GM15510 (cell line): ENCODE measurements around the gene PAPPA2.

ENCODE experiments used
- POLR2A ChIP-seq: IDR thresholded peaks from 3 replicates; pipeline ENCODE4 v1.6.1; 2011; ENCODE audit warnings: borderline replicate concordance; ENCODE audit not compliant: insufficient read length; ENCODE audit errors: extremely low read depth

Gene PAPPA2

GRCh38 chr1:176768532-176768931 is 305.6 kb downstream of the PAPPA2 start:
- no peak for TF ChIP-seq POLR2A

DNA sequence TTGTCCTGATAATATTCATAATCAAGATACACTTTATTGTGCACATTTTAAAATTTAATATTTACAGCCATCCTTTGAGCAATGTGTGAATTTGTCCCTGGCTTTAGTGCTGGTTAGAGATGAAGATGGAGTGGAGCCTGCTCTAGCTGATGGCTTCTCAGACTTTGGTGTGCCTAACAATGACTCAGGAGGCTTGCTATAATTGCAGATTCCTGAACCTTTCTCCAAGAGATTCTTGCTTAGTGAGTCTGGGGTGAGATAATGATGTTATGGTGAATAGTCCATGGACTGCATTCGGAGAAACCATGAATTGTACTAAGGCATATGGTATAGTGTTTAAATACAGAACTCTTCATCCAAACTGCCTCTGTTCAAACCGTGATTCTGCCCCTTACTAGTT is 307.1 kb downstream of the PAPPA2 start:
- no peak for TF ChIP-seq POLR2A

- TF ChIP-seq POLR2A: no peak
Measured at GRCh38 chr1:176773038-176773437, 310.1 kb downstream of the PAPPA2 start.

DNA sequence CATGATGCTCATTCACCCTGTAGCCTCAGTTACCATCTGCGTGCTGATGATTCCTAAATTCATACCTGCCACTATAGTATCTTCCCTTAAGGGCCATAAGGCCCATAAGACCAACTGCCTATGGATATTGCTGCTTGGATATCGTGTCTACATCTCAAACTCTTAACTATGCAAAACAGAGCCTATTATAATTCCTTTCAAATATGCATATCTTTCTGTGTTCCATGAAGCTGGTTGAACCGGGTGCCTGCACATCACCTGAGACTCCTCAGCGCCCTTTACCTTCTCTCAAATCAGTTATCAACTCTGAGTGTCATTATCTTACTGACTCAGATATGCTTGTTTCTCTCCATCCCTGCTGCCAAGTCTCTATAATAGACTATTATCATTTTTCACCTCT is 311.2 kb downstream of the PAPPA2 start:
- no peak for TF ChIP-seq POLR2A

DNA sequence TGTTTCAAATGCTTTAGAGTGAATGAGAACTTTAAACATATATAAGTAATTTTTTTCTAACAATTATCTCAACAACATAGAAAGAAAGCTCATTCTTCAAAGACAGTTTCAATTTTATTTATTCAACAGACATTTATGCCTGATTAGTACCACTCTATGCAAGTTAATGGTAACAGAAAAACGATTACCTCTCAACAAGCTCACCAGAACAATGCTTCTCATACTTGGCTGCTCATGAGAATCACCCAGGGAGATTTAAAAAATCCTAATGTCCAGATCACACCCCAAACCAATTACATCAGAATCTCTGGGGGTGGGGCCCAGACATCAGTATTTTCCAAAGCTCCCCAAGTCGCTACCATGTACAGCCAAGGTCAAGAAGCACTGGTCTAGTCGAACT is 312.4 kb downstream of the PAPPA2 start:
- no peak for TF ChIP-seq POLR2A

GRCh38 chr1:176775996-176776395 is 313.0 kb downstream of the PAPPA2 start:
- TF ChIP-seq POLR2A: no peak

- no peak for TF ChIP-seq POLR2A
Measured at GRCh38 chr1:176778056-176778455, 315.1 kb downstream of the PAPPA2 start.

- TF ChIP-seq POLR2A: no peak
Measured at GRCh38 chr1:176779992-176780328, 317.0 kb downstream of the PAPPA2 start.

GRCh38 chr1:176783309-176783708 is 320.3 kb downstream of the PAPPA2 start:
- TF ChIP-seq POLR2A: no peak

GRCh38 chr1:176785056-176785455 is 322.1 kb downstream of the PAPPA2 start:
- no peak for TF ChIP-seq POLR2A

DNA sequence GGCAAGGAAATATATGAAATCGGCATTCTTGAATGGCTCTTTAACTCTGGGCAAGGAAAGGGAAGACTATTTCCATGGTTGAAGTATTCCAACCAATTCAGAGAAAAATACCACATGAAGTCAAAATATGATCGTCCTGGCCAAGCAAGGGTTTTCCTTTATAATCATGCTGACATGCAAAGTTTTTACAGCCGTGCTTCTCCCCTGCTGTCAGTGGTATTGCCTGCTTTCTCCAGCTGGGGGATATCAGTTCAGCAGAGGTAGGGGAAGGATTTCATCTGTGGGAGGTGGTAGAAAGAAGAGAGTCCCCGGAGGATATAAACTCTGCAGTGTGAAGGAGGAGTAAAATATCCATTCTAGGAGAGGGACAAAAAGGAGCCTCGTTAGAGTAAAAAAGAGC is 322.8 kb downstream of the PAPPA2 start:
- TF ChIP-seq POLR2A: no peak

DNA sequence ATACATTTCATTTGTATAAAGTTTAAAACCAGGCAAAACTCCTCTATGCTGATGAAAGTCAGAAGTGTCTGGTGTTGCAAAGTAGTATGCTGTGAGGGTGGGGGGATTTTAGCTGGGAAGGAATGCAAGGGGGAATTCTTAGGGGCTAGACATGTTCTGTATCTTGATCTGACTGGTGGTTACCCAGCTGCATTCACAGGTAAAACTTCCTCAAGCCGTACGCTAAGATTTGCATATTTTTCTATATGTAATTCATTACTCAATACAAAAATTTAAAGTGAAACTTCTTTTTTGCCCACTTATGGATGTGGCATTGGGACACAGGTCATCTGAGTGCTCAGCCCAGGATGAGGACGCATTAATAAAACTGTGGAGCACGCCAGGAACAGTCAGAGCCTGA is 323.3 kb downstream of the PAPPA2 start:
- no peak for TF ChIP-seq POLR2A

- TF ChIP-seq POLR2A: no peak
Measured at GRCh38 chr1:176789571-176790090, 326.7 kb downstream of the PAPPA2 start.

DNA sequence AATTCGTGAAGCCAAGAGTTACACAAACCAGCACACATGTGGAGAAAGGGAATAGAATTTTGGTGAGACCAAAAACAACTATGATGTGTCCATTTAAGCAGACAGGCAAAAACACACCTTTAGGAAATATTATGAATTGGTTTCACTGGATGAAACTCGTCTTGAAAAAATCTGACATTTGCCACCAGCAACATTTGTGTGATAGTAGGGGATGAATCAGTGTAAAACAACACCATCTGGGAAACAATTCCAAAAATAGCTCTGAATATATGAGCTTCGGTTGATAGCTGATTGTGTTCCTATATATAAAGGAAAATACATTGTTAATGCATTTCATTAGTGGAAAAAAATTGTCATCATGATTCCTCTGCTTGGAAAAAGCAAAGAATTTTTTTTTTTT is 327.8 kb downstream of the PAPPA2 start:
- TF ChIP-seq POLR2A: no peak

GRCh38 chr1:176791906-176792305 is 328.9 kb downstream of the PAPPA2 start:
- no peak for TF ChIP-seq POLR2A

DNA sequence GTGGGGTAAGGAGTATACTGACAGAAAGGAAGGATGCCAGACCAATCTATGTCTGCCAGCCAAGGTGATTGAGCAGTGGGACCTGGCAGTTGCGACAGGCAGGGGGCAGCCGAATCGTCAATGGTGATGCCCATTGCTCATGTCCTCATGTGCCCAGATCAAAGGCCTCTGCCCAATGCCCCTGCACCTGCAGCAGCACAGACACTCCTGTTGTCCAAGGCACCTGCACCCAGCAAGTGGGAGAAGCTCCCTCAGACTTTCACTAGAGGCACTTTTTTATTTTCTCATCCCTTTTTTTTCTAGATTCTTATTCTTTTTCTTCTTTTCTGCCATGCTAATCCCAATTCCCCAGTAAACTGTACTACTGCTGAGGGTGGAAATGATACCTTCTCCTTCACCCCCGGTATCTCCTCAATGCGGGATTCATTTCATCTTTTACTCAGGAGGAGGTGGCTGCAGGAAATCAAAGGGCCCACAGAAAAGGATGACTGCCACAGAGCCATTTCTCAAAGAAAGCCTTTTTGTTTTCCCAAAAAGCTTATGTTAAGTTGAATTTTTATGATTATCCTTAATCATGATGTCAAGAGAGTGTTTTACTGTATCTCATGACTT is 332.0 kb downstream of the PAPPA2 start:
- TF ChIP-seq POLR2A: no peak

GRCh38 chr1:176795929-176796328 is 333.0 kb downstream of the PAPPA2 start:
- no peak for TF ChIP-seq POLR2A
